ENCODE measurements around the gene WDPCP. TPM values are rescaled to one million over a fixed set of nuclear protein-coding genes. Genes with fewer than 3 reads are reported as not detected.

WDPCP gene
- polyA plus RNA-seq, 1 donor from 2014 or later: 8.9 TPM

GRCh38 chr2:63503818-63504217 lies 84.5 kb downstream of the WDPCP start:
- Histone ChIP-seq H3K27me3 (ENCODE audit: insufficient read depth, low read depth, low read length) (no peaks in the 10 kb centered on the region), H3K4me3 (ENCODE audit: low read length) (no peak overlapping the region), H4K20me1 (ENCODE audit: insufficient read depth) (no peaks in the 10 kb centered on the region), H3K36me3 (ENCODE audit: insufficient read depth, low read length) (no peaks in the 10 kb centered on the region), H3K27ac (ENCODE audit: low read length) (no peak overlapping the region), H3F3A (ENCODE audit: insufficient read depth, low read length, poor library complexity, severe bottlenecking) (no peaks in the 10 kb centered on the region), H3K9me2 (ENCODE audit: insufficient read depth, low read length) (no peaks in the 10 kb centered on the region), H3K9me3 (ENCODE audit: low read length) (no peaks in the 10 kb centered on the region), H3K79me2 (replicated peaks; ENCODE audit: insufficient read depth, low read length) (no peaks in the 10 kb centered on the region), H3K4me2 (ENCODE audit: low read length) (no peak overlapping the region), H2AFZ (ENCODE audit: low read depth, low read length) (no peak overlapping the region), H3K9ac (ENCODE audit: low read length) (no peak overlapping the region)
- TF ChIP-seq EZH2 (IDR thresholded peaks at IDR 0.05; ENCODE audit: borderline replicate concordance, insufficient read depth, low read length, poor library complexity, severe bottlenecking) (no peak), POLR2AphosphoS5 (IDR thresholded peaks at IDR 0.05) (no peak), REST (IDR thresholded peaks at IDR 0.05; ENCODE audit: borderline replicate concordance) (no peak), RAD21 (conservative IDR thresholded peaks at IDR 0.05) (no peak), MXI1 (conservative IDR thresholded peaks at IDR 0.05; ENCODE audit: poor library complexity, severe bottlenecking) (no peak), CTCF (IDR thresholded peaks at IDR 0.05; ENCODE audit: poor library complexity, severe bottlenecking) (no peak), SMC3 (conservative IDR thresholded peaks at IDR 0.05; ENCODE audit: poor library complexity) (no peak), TAF1 (IDR thresholded peaks at IDR 0.05; ENCODE audit: low read depth) (no peak), EP300 (conservative IDR thresholded peaks at IDR 0.05; ENCODE audit: poor library complexity, severe bottlenecking) (no peak)

- Histone ChIP-seq H4K20me1 (ENCODE audit: insufficient read depth) (no peaks in the 10 kb centered on the region), H3F3A (ENCODE audit: insufficient read depth, low read length, poor library complexity, severe bottlenecking) (no peaks in the 10 kb centered on the region), H3K9me3 (ENCODE audit: low read length) (no peaks in the 10 kb centered on the region), H3K27me3 (ENCODE audit: insufficient read depth, low read depth, low read length) (no peaks in the 10 kb centered on the region), H3K79me2 (replicated peaks; ENCODE audit: insufficient read depth, low read length) (no peaks in the 10 kb centered on the region), H2AFZ (ENCODE audit: low read depth, low read length) (no peak overlapping the region), H3K36me3 (ENCODE audit: insufficient read depth, low read length) (no peaks in the 10 kb centered on the region), H3K9ac (ENCODE audit: low read length) (no peak overlapping the region), H3K4me2 (ENCODE audit: low read length) (no peak overlapping the region), H3K4me3 (ENCODE audit: low read length) (no peak overlapping the region), H3K27ac (ENCODE audit: low read length) (no peak overlapping the region), H3K9me2 (ENCODE audit: insufficient read depth, low read length) (no peaks in the 10 kb centered on the region)
- TF ChIP-seq EP300 (conservative IDR thresholded peaks at IDR 0.05; ENCODE audit: poor library complexity, severe bottlenecking) (no peak), CTCF (IDR thresholded peaks at IDR 0.05; ENCODE audit: poor library complexity, severe bottlenecking) (no peak), POLR2AphosphoS5 (IDR thresholded peaks at IDR 0.05) (no peak), RAD21 (conservative IDR thresholded peaks at IDR 0.05) (no peak), MXI1 (conservative IDR thresholded peaks at IDR 0.05; ENCODE audit: poor library complexity, severe bottlenecking) (no peak), REST (IDR thresholded peaks at IDR 0.05; ENCODE audit: borderline replicate concordance) (no peak), TAF1 (IDR thresholded peaks at IDR 0.05; ENCODE audit: low read depth) (no peak), EZH2 (IDR thresholded peaks at IDR 0.05; ENCODE audit: borderline replicate concordance, insufficient read depth, low read length, poor library complexity, severe bottlenecking) (no peak), SMC3 (conservative IDR thresholded peaks at IDR 0.05; ENCODE audit: poor library complexity) (no peak)
Measured at GRCh38 chr2:63500398-63500797, 87.9 kb downstream of the WDPCP start.

All from neural cell (in vitro differentiated cells).